Measurements from ENCODE around the gene KIF21B.
A peak's percentile ranks its signal among the peaks of the same experiment; 100 is the strongest.

The KIF21B gene

GRCh38 chr1:200992382-200993048 is 31.0 kb downstream of the KIF21B start:
- no peak for DNase-seq (ENCODE audit: low spot score)

- no peak for DNase-seq (ENCODE audit: low spot score)
Measured at GRCh38 chr1:200991097-200991614, 32.4 kb downstream of the KIF21B start.

GRCh38 chr1:200990114-200990513 is 33.4 kb downstream of the KIF21B start:
- no peak for DNase-seq (ENCODE audit: low spot score)

GRCh38 chr1:200989337-200989736 is 34.2 kb downstream of the KIF21B start:
- no peak for DNase-seq (ENCODE audit: low spot score)

GRCh38 chr1:200988693-200989092 is 34.8 kb downstream of the KIF21B start:
- no peak for DNase-seq (ENCODE audit: low spot score)

GRCh38 chr1:200985481-200985880 is 38.0 kb downstream of the KIF21B start:
- no peak for DNase-seq (ENCODE audit: low spot score)

- DNase-seq (ENCODE audit: low spot score), result no peak
Measured at GRCh38 chr1:200983035-200983561, 40.4 kb downstream of the KIF21B start.

- DNase-seq (ENCODE audit: low spot score), result peak; percentile 72
Measured at GRCh38 chr1:200982071-200982945, 41.2 kb downstream of the KIF21B start.

GRCh38 chr1:200981278-200981677 is 42.2 kb downstream of the KIF21B start:
- no peak for DNase-seq (ENCODE audit: low spot score)

GRCh38 chr1:200980873-200981272 is 42.6 kb downstream of the KIF21B start:
- DNase-seq (ENCODE audit: low spot score), result no peak

- no peak for DNase-seq (ENCODE audit: low spot score)
Measured at GRCh38 chr1:200980452-200980772, 43.1 kb downstream of the KIF21B start.

GRCh38 chr1:200979574-200980451 is 43.7 kb downstream of the KIF21B start:
- DNase-seq (ENCODE audit: low spot score), result peak; percentile 26

- DNase-seq (ENCODE audit: low spot score), result no peak
Measured at GRCh38 chr1:200977071-200977754, 46.3 kb downstream of the KIF21B start.

- DNase-seq (ENCODE audit: low spot score), result no peak
Measured at GRCh38 chr1:200976634-200977033, 46.9 kb downstream of the KIF21B start.

GRCh38 chr1:200975458-200975857 is 48.1 kb downstream of the KIF21B start:
- no peak for DNase-seq (ENCODE audit: low spot score)

GRCh38 chr1:200974711-200975110 is 48.8 kb downstream of the KIF21B start:
- DNase-seq (ENCODE audit: low spot score), result no peak

- no peak for DNase-seq (ENCODE audit: low spot score)
Measured at GRCh38 chr1:200973937-200974657, 49.4 kb downstream of the KIF21B start.

GRCh38 chr1:200972985-200973742 is 50.4 kb downstream of the KIF21B start:
- no peak for DNase-seq (ENCODE audit: low spot score)

- peak; percentile 86 for DNase-seq (ENCODE audit: low spot score)
Measured at GRCh38 chr1:200971955-200972711, 51.4 kb downstream of the KIF21B start.

Data from AG08395 (cell line).